GM12891 (cell line): Measurements from ENCODE around the gene IFNLR1.

Experiments
- POLR2A ChIP-seq: IDR thresholded peaks from 2 replicates; pipeline ENCODE4 v1.6.1; 2011; ENCODE audit warnings: low read depth, low read length, control low read depth
- POLR2AphosphoS5 ChIP-seq: IDR thresholded peaks from 2 replicates; pipeline ENCODE4 v1.6.1; 2011; ENCODE audit warnings: low read depth, low read length, control low read depth
- SPI1 ChIP-seq: IDR thresholded peaks from 2 replicates; pipeline ENCODE4 v1.6.1; 2011; ENCODE audit warnings: low read depth, low read length, control low read depth
- TAF1 ChIP-seq: IDR thresholded peaks from 2 replicates; pipeline ENCODE4 v1.6.1; 2011; ENCODE audit warnings: low read depth, low read length, control low read depth

DNA sequence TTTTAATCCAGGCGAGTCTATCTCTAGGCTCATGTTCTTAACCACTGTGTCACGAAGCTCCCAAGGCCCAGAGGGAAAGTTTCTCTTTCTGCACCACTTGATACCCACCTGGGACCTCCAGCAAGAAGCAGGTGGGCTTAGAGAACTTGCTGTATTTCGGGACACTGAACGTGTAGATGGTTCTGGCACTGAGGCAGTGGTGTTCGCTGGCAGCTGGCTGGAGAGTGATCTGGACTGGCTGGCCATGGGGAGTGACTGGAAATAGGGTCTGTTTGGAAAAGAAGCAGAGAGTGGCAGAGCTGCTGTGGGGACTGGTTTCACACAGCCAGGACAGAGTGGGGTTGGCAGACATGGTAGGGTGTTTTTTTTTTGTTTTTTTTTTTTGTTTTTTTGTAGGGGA is 27.7 kb downstream of the IFNLR1 start:
- TF ChIP-seq POLR2A (no peak), SPI1 (no peak), POLR2AphosphoS5 (no peak), TAF1 (no peak)
